Transverse colon (tissue), 4 donors: ENCODE results near the gene RFTN1. TPM values are rescaled to one million over a fixed set of nuclear protein-coding genes. Genes with fewer than 3 reads are reported as not detected.

Source experiments
- DNase-seq: peaks from one replicate; pipeline ENCODE4 v3.0.0-alpha.2; 2019
- H3K27ac ChIP-seq, 4 donors: fragments of 200-600 bp; sonication (generic); 2 replicates each; pipeline ENCODE4 v1.5.1; 2016 to 2018; ENCODE audit warnings: inconsistent platforms in 4 of 4
- H3K27me3 ChIP-seq: fragments of 200-600 bp; sonication (generic); 2 replicates; pipeline ENCODE4 v1.5.1; 2017; ENCODE audit warnings: inconsistent platforms
- H3K36me3 ChIP-seq, 4 donors: fragments of 200-600 bp; sonication (generic); 2 replicates each; pipeline ENCODE4 v1.5.1; 2017 to 2019; ENCODE audit warnings: inconsistent platforms in 4 of 4
- H3K4me1 ChIP-seq, 4 donors: fragments of 200-600 bp; sonication (generic); 2 replicates each; pipeline ENCODE4 v1.5.1; 2017 to 2020; ENCODE audit warnings: inconsistent platforms in 4 of 4
- H3K4me3 ChIP-seq, 4 donors: fragments of 200-600 bp; sonication (generic); 1 replicate in 1 of 4; 2 replicates in 3 of 4; pipeline versions ENCODE4 v1.5.1 to v1.6.1; 2017 to 2019; ENCODE audit warnings: inconsistent platforms in 4 of 4
- H3K9me3 ChIP-seq, 2 donors: fragments of 200-600 bp; sonication (generic); 2 replicates each; pipeline ENCODE4 v1.5.1; 2017 to 2019; ENCODE audit warnings: inconsistent platforms in 2 of 2
- CTCF ChIP-seq, 5 experiments: fragments of 200-600 bp in 3 of 5; fragments of 450-650 bp in 2 of 5; sonication (generic) in 3 of 5; IDR thresholded peaks; 1 replicate in 2 of 5; 2 replicates in 3 of 5; pipeline ENCODE4 v1.5.1; 2016 to 2017; ENCODE audit warnings: antibody characterized with exemption in 5 of 5, inconsistent platforms in 3 of 5, mild to moderate bottlenecking in 2 of 5, moderate library complexity in 1 of 5
- EP300 ChIP-seq: sonication (generic); formaldehyde crosslinking; IDR thresholded peaks from one replicate; pipeline ENCODE4 v1.6.1; 2017; ENCODE audit warnings: antibody characterized with exemption, low read depth
- POLR2A ChIP-seq: fragments of 450-650 bp; IDR thresholded peaks from one replicate; pipeline ENCODE4 v1.6.1; 2016; ENCODE audit warnings: antibody characterized with exemption, mild to moderate bottlenecking, moderate library complexity
- POLR2AphosphoS5 ChIP-seq, 3 donors: sonication (generic); formaldehyde crosslinking; IDR thresholded peaks; one replicate each; pipeline ENCODE4 v1.6.1; 2016; ENCODE audit warnings: antibody characterized with exemption in 3 of 3
- WGBS, 2 donors: methylation state at CpG; one replicate each; pipeline ENCODE4 v1.1.5; 2018; ENCODE audit warnings: low coverage in 1 of 2; 5-methylcytosine and 5-hydroxymethylcytosine counted together
- in situ Hi-C, 4 donors: fragments of 200-750 bp; cut with MboI; loops; one replicate each; pipeline versions ENCODE4 v1.15.0 to v1.15.1; 2017; ENCODE audit warnings: low sequenced_read_pairs in 3 of 4, low pct_ligation_motif_present in 1 of 4, low pct_unique_long_range_greater_than_20kb in 1 of 4
- intact Hi-C: fragments of 100-400 bp; cut with DNase I; formaldehyde crosslinking; loops from one replicate; pipeline ENCODE4 v1.15.1; 2023; ENCODE audit warnings: low total_unique reads
- total RNA-seq, 4 donors: library from RNA; depleted of rRNA; stranded (reverse); fragments of >200 nt; gene quantifications; one replicate each; pipeline ENCODE4 v1.1.0, GENCODE V29; 2016

Gene RFTN1
- total RNA-seq, 4 donors from 2014 or later = 6.7 to 25.7 (median 15.7) TPM

- in situ Hi-C loops (no loop called here), intact Hi-C loops (no loop called here)
- Histone ChIP-seq H3K4me3 (no peak overlapping the region), H3K4me1 (no peaks in the 10 kb centered on the region), H3K27me3 (no peaks in the 10 kb centered on the region), H3K9me3 (no peaks in the 10 kb centered on the region), H3K36me3 (no peaks in the 10 kb centered on the region), H3K27ac (no peak overlapping the region)
- WGBS, 2 donors = 72 to 73% methylated on average over 2 to 3 of the region's 3 CpGs
- TF ChIP-seq POLR2AphosphoS5 (IDR thresholded peaks at IDR 0.05) = no peak
- TF ChIP-seq POLR2A = no peak
- no peak for TF ChIP-seq EP300
- no peak for DNase-seq
These were observed 48.9 kb downstream of the RFTN1 start for GRCh38 chr3:16464511-16465148.

GRCh38 chr3:16463914-16464313 is 49.6 kb downstream of the RFTN1 start:
- no peak overlapping the region for H3K27ac ChIP-seq
- no peaks in the 10 kb centered on the region for H3K4me1 ChIP-seq
- H3K9me3 ChIP-seq = no peaks in the 10 kb centered on the region
- H3K27me3 ChIP-seq = no peaks in the 10 kb centered on the region
- in situ Hi-C loops (no loop called here), intact Hi-C loops (no loop called here)
- H3K36me3 ChIP-seq = no peaks in the 10 kb centered on the region
- H3K4me3 ChIP-seq = no peak overlapping the region
- WGBS, 2 donors = 80 to 87% methylated on average over 4 to 5 of the region's 5 CpGs
- no peak for TF ChIP-seq POLR2AphosphoS5 (IDR thresholded peaks at IDR 0.05)
- no peak for TF ChIP-seq POLR2A
- no peak for TF ChIP-seq CTCF (IDR thresholded peaks at IDR 0.05)
- no peak for TF ChIP-seq EP300
- no peak for DNase-seq

- no peak for DNase-seq
- Histone ChIP-seq H3K36me3 (no peaks in the 10 kb centered on the region), H3K9me3 (no peaks in the 10 kb centered on the region), H3K4me3 (no peak overlapping the region), H3K4me1 (no peaks in the 10 kb centered on the region), H3K27me3 (no peaks in the 10 kb centered on the region), H3K27ac (no peak overlapping the region)
- 76 to 88% methylated on average over 1 of the region's 1 CpG for WGBS, 2 donors
- in situ Hi-C loops = no loop called here
- no peak for TF ChIP-seq POLR2AphosphoS5 (IDR thresholded peaks at IDR 0.05)
- no peak for TF ChIP-seq CTCF (IDR thresholded peaks at IDR 0.05)
- TF ChIP-seq POLR2A = no peak
- TF ChIP-seq EP300 = no peak
- intact Hi-C loops = no loop called here
These were observed 50.4 kb downstream of the RFTN1 start for GRCh38 chr3:16463119-16463518.

GRCh38 chr3:16462679-16463078 is 50.8 kb downstream of the RFTN1 start:
- Histone ChIP-seq H3K27me3 (no peaks in the 10 kb centered on the region), H3K4me3 (no peak overlapping the region), H3K36me3 (no peaks in the 10 kb centered on the region), H3K4me1 (no peaks in the 10 kb centered on the region), H3K27ac (no peak overlapping the region), H3K9me3 (no peaks in the 10 kb centered on the region)
- 62 to 83% methylated on average over 5 of the region's 5 CpGs for WGBS, 2 donors
- no peak for DNase-seq
- intact Hi-C loops = no loop called here
- TF ChIP-seq POLR2A (no peak), CTCF (IDR thresholded peaks at IDR 0.05) (no peak), EP300 (no peak), POLR2AphosphoS5 (IDR thresholded peaks at IDR 0.05) (no peak)
- in situ Hi-C loops = no loop called here
